ENCODE results near the gene MYL3.

GRCh38 chr3:46888705-46889104 lies 25.5 kb upstream of the MYL3 start:
- TF ChIP-seq POLR2AphosphoS5 (IDR thresholded peaks at IDR 0.05), result no peak
- TF ChIP-seq, protein P1, sequence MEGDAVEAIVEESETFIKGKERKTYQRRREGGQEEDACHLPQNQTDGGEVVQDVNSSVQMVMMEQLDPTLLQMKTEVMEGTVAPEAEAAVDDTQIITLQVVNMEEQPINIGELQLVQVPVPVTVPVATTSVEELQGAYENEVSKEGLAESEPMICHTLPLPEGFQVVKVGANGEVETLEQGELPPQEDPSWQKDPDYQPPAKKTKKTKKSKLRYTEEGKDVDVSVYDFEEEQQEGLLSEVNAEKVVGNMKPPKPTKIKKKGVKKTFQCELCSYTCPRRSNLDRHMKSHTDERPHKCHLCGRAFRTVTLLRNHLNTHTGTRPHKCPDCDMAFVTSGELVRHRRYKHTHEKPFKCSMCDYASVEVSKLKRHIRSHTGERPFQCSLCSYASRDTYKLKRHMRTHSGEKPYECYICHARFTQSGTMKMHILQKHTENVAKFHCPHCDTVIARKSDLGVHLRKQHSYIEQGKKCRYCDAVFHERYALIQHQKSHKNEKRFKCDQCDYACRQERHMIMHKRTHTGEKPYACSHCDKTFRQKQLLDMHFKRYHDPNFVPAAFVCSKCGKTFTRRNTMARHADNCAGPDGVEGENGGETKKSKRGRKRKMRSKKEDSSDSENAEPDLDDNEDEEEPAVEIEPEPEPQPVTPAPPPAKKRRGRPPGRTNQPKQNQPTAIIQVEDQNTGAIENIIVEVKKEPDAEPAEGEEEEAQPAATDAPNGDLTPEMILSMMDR (IDR thresholded peaks at IDR 0.05; ENCODE audit: poor library complexity, severe bottlenecking), result no peak
- no peak for TF ChIP-seq EZH2 (IDR thresholded peaks at IDR 0.05; ENCODE audit: borderline replicate concordance, insufficient read depth, low read length, poor library complexity, severe bottlenecking)
- no peak for TF ChIP-seq TAF1 (IDR thresholded peaks at IDR 0.05; ENCODE audit: low read depth)

Data from neural cell (in vitro differentiated cells).